Osteocyte (in vitro differentiated cells): ENCODE measurements around the gene EXOSC9. TPM values are rescaled to one million over a fixed set of nuclear protein-coding genes. Genes with fewer than 3 reads are reported as not detected.

Source experiments
- DNase-seq: peaks from one replicate; pipeline ENCODE4 v3.0.0; 2021; ENCODE audit warnings: mixed read lengths; ENCODE audit not compliant: unreplicated experiment; ENCODE audit errors: extremely low spot score
- H3K27ac Mint-ChIP-seq: one replicate; pipeline ENCODE4 v1.8.0; 2021; ENCODE audit warnings: mild to moderate bottlenecking, mixed read lengths; ENCODE audit not compliant: unreplicated experiment
- H3K27me3 Mint-ChIP-seq: one replicate; pipeline ENCODE4 v1.8.0; 2021; ENCODE audit warnings: mixed read lengths; ENCODE audit not compliant: unreplicated experiment
- H3K36me3 Mint-ChIP-seq: one replicate; pipeline ENCODE4 v1.8.0; 2021; ENCODE audit warnings: mixed read lengths; ENCODE audit not compliant: unreplicated experiment
- H3K4me1 Mint-ChIP-seq: one replicate; pipeline ENCODE4 v1.8.0; 2021; ENCODE audit warnings: mixed read lengths; ENCODE audit not compliant: unreplicated experiment
- H3K4me3 Mint-ChIP-seq: one replicate; pipeline ENCODE4 v1.8.0; 2021; ENCODE audit warnings: mild to moderate bottlenecking, moderate library complexity, mixed read lengths; ENCODE audit not compliant: unreplicated experiment
- H3K9me3 Mint-ChIP-seq: one replicate; pipeline ENCODE4 v1.8.0; 2021; ENCODE audit warnings: mixed read lengths; ENCODE audit not compliant: unreplicated experiment
- total RNA-seq: library from RNA; stranded (reverse); gene quantifications from 2 replicates; pipeline ENCODE4 v1.2.1, GENCODE V29; 2021
- TF ChIP-seq, protein P1 (sequence below): fragments of 200-600 bp; sonication (generic); IDR thresholded peaks from 2 replicates; pipeline ENCODE4 v1.5.0; 2021; ENCODE audit warnings: antibody characterized with exemption, mild to moderate bottlenecking, moderate library complexity

EXOSC9 gene
- total RNA-seq, 1 donor from 2014 or later, result 23.3 TPM

DNA sequence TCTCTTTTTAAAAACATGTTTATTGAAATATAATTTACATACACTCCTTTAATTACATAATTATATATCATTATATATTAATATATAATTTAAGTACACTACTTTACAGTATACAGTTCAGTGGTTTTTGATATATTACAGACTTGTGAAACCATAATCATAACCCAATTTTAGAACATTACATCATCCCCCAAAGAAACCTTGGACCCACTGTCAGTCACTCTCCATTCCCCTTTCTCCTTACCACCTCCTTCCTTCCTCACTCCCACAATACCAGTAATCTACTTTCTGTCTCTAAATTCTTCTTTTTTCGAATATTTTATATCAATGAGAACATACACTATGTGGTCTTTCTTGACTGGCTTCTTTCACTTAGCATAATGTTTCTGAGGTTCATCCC lies 17.9 kb upstream of the EXOSC9 start:
- DNase-seq, result no peak
- peaks cover 19% of the 10 kb centered on the region for H3K4me1 Mint-ChIP-seq
- TF ChIP-seq, protein P1, sequence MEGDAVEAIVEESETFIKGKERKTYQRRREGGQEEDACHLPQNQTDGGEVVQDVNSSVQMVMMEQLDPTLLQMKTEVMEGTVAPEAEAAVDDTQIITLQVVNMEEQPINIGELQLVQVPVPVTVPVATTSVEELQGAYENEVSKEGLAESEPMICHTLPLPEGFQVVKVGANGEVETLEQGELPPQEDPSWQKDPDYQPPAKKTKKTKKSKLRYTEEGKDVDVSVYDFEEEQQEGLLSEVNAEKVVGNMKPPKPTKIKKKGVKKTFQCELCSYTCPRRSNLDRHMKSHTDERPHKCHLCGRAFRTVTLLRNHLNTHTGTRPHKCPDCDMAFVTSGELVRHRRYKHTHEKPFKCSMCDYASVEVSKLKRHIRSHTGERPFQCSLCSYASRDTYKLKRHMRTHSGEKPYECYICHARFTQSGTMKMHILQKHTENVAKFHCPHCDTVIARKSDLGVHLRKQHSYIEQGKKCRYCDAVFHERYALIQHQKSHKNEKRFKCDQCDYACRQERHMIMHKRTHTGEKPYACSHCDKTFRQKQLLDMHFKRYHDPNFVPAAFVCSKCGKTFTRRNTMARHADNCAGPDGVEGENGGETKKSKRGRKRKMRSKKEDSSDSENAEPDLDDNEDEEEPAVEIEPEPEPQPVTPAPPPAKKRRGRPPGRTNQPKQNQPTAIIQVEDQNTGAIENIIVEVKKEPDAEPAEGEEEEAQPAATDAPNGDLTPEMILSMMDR, result no peak
- no peaks in the 10 kb centered on the region for H3K27me3 Mint-ChIP-seq
- H3K27ac Mint-ChIP-seq, result no peak overlapping the region
- no peaks in the 10 kb centered on the region for H3K36me3 Mint-ChIP-seq
- H3K9me3 Mint-ChIP-seq, result peaks cover 7% of the 10 kb centered on the region
- H3K4me3 Mint-ChIP-seq, result no peak overlapping the region

DNA sequence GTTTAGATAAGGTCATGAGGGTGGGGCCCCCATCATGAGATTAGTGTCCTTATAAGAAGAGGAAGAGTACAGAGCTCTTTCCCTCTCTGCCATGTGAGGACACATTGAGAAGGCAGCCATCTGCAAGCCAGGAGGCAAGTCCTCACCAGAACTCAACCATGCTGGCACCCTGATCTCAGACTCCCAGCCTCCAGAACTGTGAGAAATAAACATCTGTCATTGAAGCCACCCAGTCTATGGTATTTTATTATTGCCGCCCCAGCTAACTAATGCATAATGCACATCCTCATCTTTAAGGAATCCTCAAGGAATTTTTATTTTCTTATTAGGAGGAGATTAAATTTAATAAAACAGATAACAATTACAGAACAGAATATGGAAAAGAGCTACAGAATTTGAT lies 16.7 kb upstream of the EXOSC9 start:
- H3K36me3 Mint-ChIP-seq, result no peaks in the 10 kb centered on the region
- no peaks in the 10 kb centered on the region for H3K27me3 Mint-ChIP-seq
- no peak overlapping the region for H3K27ac Mint-ChIP-seq
- TF ChIP-seq, protein P1, result no peak
- DNase-seq, result no peak
- H3K9me3 Mint-ChIP-seq, result peaks cover 7% of the 10 kb centered on the region
- no peak overlapping the region for H3K4me3 Mint-ChIP-seq
- peaks cover 24% of the 10 kb centered on the region for H3K4me1 Mint-ChIP-seq

DNA sequence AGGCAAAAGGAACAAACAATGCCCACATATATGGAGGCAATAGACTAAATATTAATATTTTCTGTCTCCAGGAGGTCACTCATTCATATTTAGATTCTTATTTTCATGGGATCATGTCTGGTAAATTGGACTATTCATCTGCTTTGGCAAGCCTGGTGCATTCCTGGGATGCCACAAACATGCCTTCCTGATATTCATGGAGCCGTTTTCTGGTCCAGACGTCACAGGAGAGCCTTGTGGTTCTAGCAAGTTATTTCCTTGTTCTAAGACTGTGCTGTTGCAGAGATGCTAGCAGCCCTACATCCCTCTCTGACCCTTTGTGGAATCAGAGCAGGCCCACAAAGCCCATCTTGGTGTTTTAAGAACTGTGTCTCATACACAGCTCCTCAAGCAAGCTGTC lies 16.1 kb upstream of the EXOSC9 start:
- Mint-ChIP-seq H3K27me3 (no peaks in the 10 kb centered on the region), H3K9me3 (peaks cover 7% of the 10 kb centered on the region), H3K4me1 (peaks cover 30% of the 10 kb centered on the region), H3K4me3 (no peak overlapping the region), H3K36me3 (no peaks in the 10 kb centered on the region), H3K27ac (peak overlapping the region; percentile 84)
- TF ChIP-seq, protein P1, result no peak
- no peak for DNase-seq

DNA sequence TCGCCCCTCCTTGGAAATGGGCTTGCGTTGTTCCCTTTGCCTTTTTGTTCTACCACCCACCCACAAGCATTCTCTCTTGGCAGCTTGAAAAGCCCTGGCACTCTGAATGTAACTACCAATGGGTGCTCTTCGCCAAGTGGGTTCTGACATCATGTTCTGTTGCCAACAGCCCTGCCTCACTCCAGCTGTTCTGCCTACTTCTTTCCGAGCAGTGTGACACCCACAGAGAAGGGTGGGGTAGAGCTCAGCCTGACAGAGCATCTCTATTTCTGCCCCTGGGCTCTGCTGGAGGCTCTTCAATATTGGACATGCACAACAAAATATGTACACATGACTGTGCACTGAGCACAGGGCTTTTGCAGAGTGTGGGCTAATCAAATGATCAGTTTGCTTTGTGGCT lies 15.6 kb upstream of the EXOSC9 start:
- DNase-seq, result no peak
- Mint-ChIP-seq H3K27ac (peak overlapping the region; percentile 84), H3K27me3 (no peaks in the 10 kb centered on the region)

DNA sequence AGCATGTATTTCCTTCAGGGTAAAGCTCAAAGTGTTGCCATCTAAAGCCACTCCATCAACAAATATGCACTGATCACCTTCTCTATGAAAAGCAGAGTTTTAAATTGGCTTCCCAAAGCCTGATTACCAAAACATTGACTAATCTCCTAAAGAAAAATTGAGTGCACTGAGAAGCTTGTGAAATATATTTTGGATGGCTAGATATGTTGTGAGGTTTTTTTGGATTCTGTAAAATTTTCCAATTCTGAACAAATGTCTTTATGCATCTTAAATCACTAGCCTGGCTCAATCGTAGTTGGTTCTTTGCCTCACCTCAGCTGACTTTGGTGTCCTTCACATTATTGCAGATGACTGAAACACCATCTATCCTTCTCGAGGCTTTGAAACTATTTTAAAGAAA lies 14.9 kb upstream of the EXOSC9 start:
- Mint-ChIP-seq H3K4me1 (peaks cover 38% of the 10 kb centered on the region), H3K27ac (no peak overlapping the region), H3K36me3 (no peaks in the 10 kb centered on the region), H3K27me3 (no peaks in the 10 kb centered on the region), H3K4me3 (no peak overlapping the region), H3K9me3 (peaks cover 7% of the 10 kb centered on the region)
- TF ChIP-seq, protein P1, result no peak
- DNase-seq, result no peak

More for the DNA sequence above, 15.6 kb upstream of the EXOSC9 start:
- TF ChIP-seq, protein P1, result no peak
- Mint-ChIP-seq H3K4me3 (no peak overlapping the region), H3K4me1 (peaks cover 35% of the 10 kb centered on the region), H3K9me3 (peaks cover 7% of the 10 kb centered on the region), H3K36me3 (no peaks in the 10 kb centered on the region)
